ENCODE data around the gene RABAC1. TPM values are rescaled to one million over a fixed set of nuclear protein-coding genes. Genes with fewer than 3 reads are reported as not detected.

Gene RABAC1
- total and polyA plus RNA-seq, 7 donors = 128 to 255 (median 170) TPM

DNA sequence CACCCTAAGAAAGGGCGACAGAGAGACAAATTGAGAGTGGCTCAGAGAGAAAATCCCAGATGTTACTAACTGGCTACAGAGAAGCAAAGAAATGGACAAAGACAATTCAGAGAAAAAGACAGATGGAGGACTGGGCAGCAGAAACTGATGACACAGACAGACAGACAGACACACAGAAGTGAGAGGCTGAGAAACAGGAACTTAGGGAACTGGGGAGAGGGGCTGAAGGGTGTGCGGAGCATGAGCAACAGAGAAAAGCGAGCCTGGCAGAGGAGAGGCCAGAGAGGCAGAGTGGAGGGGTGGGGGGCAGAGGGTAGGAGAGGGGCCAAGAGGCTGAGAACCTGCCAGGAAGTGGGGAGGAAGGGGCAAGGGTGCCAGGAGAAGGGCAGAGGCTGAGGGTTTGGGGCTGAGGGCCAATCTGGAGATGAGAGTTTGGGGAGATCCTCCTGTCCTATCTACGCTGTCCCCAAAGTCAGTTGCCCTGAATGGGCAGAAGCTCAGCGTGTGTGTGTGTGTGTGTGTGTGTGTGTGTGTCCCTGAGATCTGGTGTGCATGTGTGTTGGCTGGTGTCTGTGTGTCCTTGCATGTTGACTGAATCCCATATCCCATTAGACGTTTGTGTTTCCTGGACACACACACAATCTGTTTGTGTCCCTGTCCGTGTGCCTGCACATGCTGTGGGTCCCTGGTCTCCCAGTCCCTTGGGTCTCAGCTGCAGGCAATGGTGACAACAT, 25.3 kb downstream of the RABAC1 start:
- no peak for DNase-seq
- no peaks in the 10 kb centered on the region for H3K36me3 ChIP-seq
- WGBS, 2 donors = 68 to 82% methylated on average over 7 of the region's 7 CpGs
- H3K27ac ChIP-seq = no peak overlapping the region
- H3K9me3 ChIP-seq = no peaks in the 10 kb centered on the region
- intact Hi-C loops (cut with DNase I) = no loop called here
- H3K4me1 ChIP-seq = peaks cover 0 to 10% (median 8%) of the 10 kb centered on the region in 4 donors
- peaks cover 34 to 94% (median 70%) of the 10 kb centered on the region in 3 donors for H3K27me3 ChIP-seq
- no peak overlapping the region for H3K4me3 ChIP-seq
- TF ChIP-seq, protein P1, sequence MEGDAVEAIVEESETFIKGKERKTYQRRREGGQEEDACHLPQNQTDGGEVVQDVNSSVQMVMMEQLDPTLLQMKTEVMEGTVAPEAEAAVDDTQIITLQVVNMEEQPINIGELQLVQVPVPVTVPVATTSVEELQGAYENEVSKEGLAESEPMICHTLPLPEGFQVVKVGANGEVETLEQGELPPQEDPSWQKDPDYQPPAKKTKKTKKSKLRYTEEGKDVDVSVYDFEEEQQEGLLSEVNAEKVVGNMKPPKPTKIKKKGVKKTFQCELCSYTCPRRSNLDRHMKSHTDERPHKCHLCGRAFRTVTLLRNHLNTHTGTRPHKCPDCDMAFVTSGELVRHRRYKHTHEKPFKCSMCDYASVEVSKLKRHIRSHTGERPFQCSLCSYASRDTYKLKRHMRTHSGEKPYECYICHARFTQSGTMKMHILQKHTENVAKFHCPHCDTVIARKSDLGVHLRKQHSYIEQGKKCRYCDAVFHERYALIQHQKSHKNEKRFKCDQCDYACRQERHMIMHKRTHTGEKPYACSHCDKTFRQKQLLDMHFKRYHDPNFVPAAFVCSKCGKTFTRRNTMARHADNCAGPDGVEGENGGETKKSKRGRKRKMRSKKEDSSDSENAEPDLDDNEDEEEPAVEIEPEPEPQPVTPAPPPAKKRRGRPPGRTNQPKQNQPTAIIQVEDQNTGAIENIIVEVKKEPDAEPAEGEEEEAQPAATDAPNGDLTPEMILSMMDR (IDR thresholded peaks at IDR 0.05) = no peak
- TF ChIP-seq POLR2A (IDR thresholded peaks at IDR 0.05) (no peak), EP300 (IDR thresholded peaks at IDR 0.05) (no peak), POLR2AphosphoS5 (IDR thresholded peaks at IDR 0.05) (no peak)

GRCh38 chr19:41932720-41933332, 26.3 kb downstream of the RABAC1 start:
- TF ChIP-seq POLR2AphosphoS5 (IDR thresholded peaks at IDR 0.05) (no peak), POLR2A (IDR thresholded peaks at IDR 0.05) (no peak), EP300 (IDR thresholded peaks at IDR 0.05) (no peak)
- TF ChIP-seq, protein P1 (IDR thresholded peaks at IDR 0.05) = no peak
- no peak for DNase-seq
- no peaks in the 10 kb centered on the region for H3K9me3 ChIP-seq
- WGBS, 2 donors = 71 to 76% methylated on average over 29 of the region's 29 CpGs
- no peak overlapping the region for H3K27ac ChIP-seq
- peaks cover 0 to 21% (median 18%) of the 10 kb centered on the region in 4 donors for H3K4me1 ChIP-seq
- intact Hi-C loops (cut with DNase I) = no loop called here
- no peak overlapping the region for H3K4me3 ChIP-seq
- H3K36me3 ChIP-seq = no peaks in the 10 kb centered on the region
- H3K27me3 ChIP-seq = peaks cover 45 to 100% (median 79%) of the 10 kb centered on the region in 3 donors

DNA sequence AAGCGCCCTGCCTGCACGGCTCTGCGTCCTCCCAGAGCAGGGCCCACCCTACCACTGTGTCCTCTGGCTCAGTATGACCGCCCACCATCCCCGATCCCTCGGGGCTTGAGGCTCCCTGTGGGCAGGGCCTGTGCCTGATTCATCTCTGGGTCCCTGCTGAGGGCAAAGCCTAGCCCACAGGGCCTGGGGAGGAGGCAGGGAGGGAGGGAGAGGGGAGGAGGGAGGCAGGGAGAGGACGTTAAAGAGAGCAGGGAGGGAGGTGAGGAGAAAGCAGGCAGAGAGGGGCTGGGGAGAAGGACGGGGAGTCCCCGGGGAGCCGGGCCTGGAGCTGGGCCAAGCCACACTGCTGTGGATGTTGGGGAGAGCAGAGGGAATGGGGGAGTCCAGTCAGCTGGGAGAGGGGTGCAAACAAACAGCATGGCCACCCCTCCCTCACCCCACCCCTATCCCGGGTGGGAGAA, 26.8 kb downstream of the RABAC1 start:
- TF ChIP-seq POLR2AphosphoS5 (IDR thresholded peaks at IDR 0.05) (no peak), EP300 (IDR thresholded peaks at IDR 0.05) (no peak), POLR2A (IDR thresholded peaks at IDR 0.05) (no peak)
- TF ChIP-seq, protein P1 (IDR thresholded peaks at IDR 0.05) = no peak
- peaks cover 50 to 100% (median 81%) of the 10 kb centered on the region in 3 donors for H3K27me3 ChIP-seq
- no peak overlapping the region for H3K27ac ChIP-seq
- H3K36me3 ChIP-seq = no peaks in the 10 kb centered on the region
- intact Hi-C loops (cut with DNase I) = no loop called here
- H3K4me1 ChIP-seq = peaks cover 0 to 23% (median 22%) of the 10 kb centered on the region in 4 donors
- no peaks in the 10 kb centered on the region for H3K9me3 ChIP-seq
- no peak for DNase-seq
- WGBS, 2 donors = 54 to 59% methylated on average over 11 of the region's 11 CpGs
- H3K4me3 ChIP-seq = no peak overlapping the region

- Histone ChIP-seq H3K36me3 (no peaks in the 10 kb centered on the region), H3K9me3 (no peaks in the 10 kb centered on the region), H3K4me1 (peaks cover 0 to 23% (median 22%) of the 10 kb centered on the region in 4 donors), H3K27me3 (peaks cover 62 to 100% (median 91%) of the 10 kb centered on the region in 3 donors), H3K27ac (no peak overlapping the region), H3K4me3 (no peak overlapping the region)
- DNase-seq = no peak
- 20 to 42% methylated on average over 17 of the region's 17 CpGs for WGBS, 2 donors
- TF ChIP-seq EP300 (IDR thresholded peaks at IDR 0.05) (no peak), POLR2AphosphoS5 (IDR thresholded peaks at IDR 0.05) (no peak), POLR2A (IDR thresholded peaks at IDR 0.05) (no peak)
- TF ChIP-seq, protein P1 (IDR thresholded peaks at IDR 0.05) = no peak
- intact Hi-C loops (cut with DNase I) = loop anchor here (2.0 kb wide), 1 partner anchor 38 kb away; no protein-coding TSS in a partner anchor
These were observed 28.1 kb downstream of the RABAC1 start for GRCh38 chr19:41930926-41931592.

Data from sigmoid colon (tissue), 7 donors.